MM.1S (cell line): Measurements from ENCODE around the gene NR1I3.

Experiments
- DNase-seq: peaks from one replicate; pipeline ENCODE4 v3.0.0-alpha.2; 2015
- H2AFZ ChIP-seq: fragments of 300-600 bp; sonication (generic); 2 replicates; pipeline ENCODE4 v1.6.0; 2016; ENCODE audit warnings: antibody characterized with exemption, low read length
- H3F3A ChIP-seq: fragments of 300-600 bp; sonication (generic); 2 replicates; pipeline ENCODE4 v1.6.1; 2016; ENCODE audit warnings: mild to moderate bottlenecking, antibody characterized with exemption, low read length, moderate library complexity, mixed read lengths; ENCODE audit not compliant: insufficient read depth
- H3K27ac ChIP-seq: fragments of 300-600 bp; sonication (generic); 2 replicates; pipeline ENCODE4 v1.5.1; 2016; ENCODE audit warnings: mild to moderate bottlenecking, low read length
- H3K27me3 ChIP-seq: fragments of 300-600 bp; sonication (generic); replicated peaks from 2 replicates; pipeline ENCODE4 v1.6.0; 2016; ENCODE audit warnings: low read length; ENCODE audit not compliant: insufficient read depth
- H3K36me3 ChIP-seq: fragments of 300-600 bp; sonication (generic); replicated peaks from 2 replicates; pipeline ENCODE4 v1.6.1; 2016; ENCODE audit warnings: mild to moderate bottlenecking, low read length, mixed read lengths; ENCODE audit not compliant: insufficient read depth
- H3K4me1 ChIP-seq: fragments of 300-600 bp; sonication (generic); 2 replicates; pipeline ENCODE4 v1.6.1; 2016; ENCODE audit warnings: low read length, mixed read lengths
- H3K4me2 ChIP-seq: fragments of 300-600 bp; sonication (generic); 2 replicates; pipeline ENCODE4 v1.6.0; 2016; ENCODE audit warnings: low read depth, low read length
- H3K4me3 ChIP-seq: fragments of 300-600 bp; sonication (generic); 2 replicates; pipeline ENCODE4 v1.5.1; 2016; ENCODE audit warnings: low read length, mixed read lengths
- H3K79me2 ChIP-seq: fragments of 300-600 bp; sonication (generic); 2 replicates; pipeline ENCODE4 v1.6.1; 2016; ENCODE audit warnings: mixed run types, low read length, mixed read lengths
- H3K9ac ChIP-seq: fragments of 300-600 bp; sonication (generic); 2 replicates; pipeline ENCODE4 v1.6.1; 2016; ENCODE audit warnings: low read length, mixed read lengths
- H3K9me2 ChIP-seq: fragments of 300-600 bp; sonication (generic); replicated peaks from 2 replicates; pipeline ENCODE4 v1.6.1; 2016; ENCODE audit warnings: mild to moderate bottlenecking, low read length, mixed read lengths; ENCODE audit not compliant: insufficient read depth
- H3K9me3 ChIP-seq: fragments of 300-600 bp; sonication (generic); replicated peaks from 2 replicates; pipeline ENCODE4 v1.6.1; 2016; ENCODE audit warnings: mild to moderate bottlenecking, low read length, mixed read lengths; ENCODE audit not compliant: insufficient read depth
- H4K20me1 ChIP-seq: fragments of 300-600 bp; sonication (generic); 2 replicates; pipeline ENCODE4 v1.6.1; 2016; ENCODE audit warnings: mild to moderate bottlenecking, low read length, moderate library complexity, mixed read lengths; ENCODE audit not compliant: insufficient read depth
- CTCF ChIP-seq: fragments of 300-600 bp; sonication (generic); IDR thresholded peaks from 2 replicates; pipeline ENCODE4 v1.5.1; 2016; ENCODE audit warnings: antibody characterized with exemption, low read length, mixed read lengths
- EZH2 ChIP-seq: fragments of 300-600 bp; sonication (generic); optimal IDR thresholded peaks from 2 replicates; pipeline ENCODE3; 2017; ENCODE audit warnings: low read depth, mild to moderate bottlenecking, antibody characterized with exemption, low read length, mixed read lengths
- EZH2phosphoT487 ChIP-seq: fragments of 300-600 bp; sonication (generic); IDR thresholded peaks from 2 replicates; pipeline ENCODE4 v1.6.1; 2018; ENCODE audit warnings: antibody characterized with exemption, low read length

Gene NR1I3

GRCh38 chr1:161233102-161233501, 4.9 kb downstream of the NR1I3 start:
- DNase-seq = no peak
- Histone ChIP-seq H3K9ac (no peak overlapping the region), H3K9me3 (no peaks in the 10 kb centered on the region), H4K20me1 (no peaks in the 10 kb centered on the region), H3K79me2 (peaks cover 6% of the 10 kb centered on the region; the same call in 1 of the 2 replicates), H3F3A (no peaks in the 10 kb centered on the region), H3K4me2 (no peak overlapping the region), H3K4me1 (peaks cover under 1% of the 10 kb centered on the region; the same call in 1 of the 2 replicates), H3K4me3 (no peak overlapping the region), H3K27me3 (no peaks in the 10 kb centered on the region), H3K9me2 (no peaks in the 10 kb centered on the region), H2AFZ (no peak overlapping the region), H3K36me3 (0 out of 2 replicates have a peak, but pooled peaks cover 5% of the 10 kb centered on the region), H3K27ac (no peak overlapping the region)
- TF ChIP-seq EZH2 = no peak
- TF ChIP-seq EZH2phosphoT487 = no peak
- TF ChIP-seq CTCF = no peak

- Histone ChIP-seq H3K4me2 (no peak overlapping the region), H2AFZ (no peak overlapping the region), H3K4me3 (no peak overlapping the region), H3K36me3 (0 out of 2 replicates have a peak, but pooled peaks cover 5% of the 10 kb centered on the region), H3K9ac (no peak overlapping the region), H3K9me3 (no peaks in the 10 kb centered on the region), H3K79me2 (peaks cover 27% of the 10 kb centered on the region), H3K27me3 (no peaks in the 10 kb centered on the region), H3F3A (peaks cover 11% of the 10 kb centered on the region), H3K27ac (no peak overlapping the region), H4K20me1 (no peaks in the 10 kb centered on the region), H3K9me2 (no peaks in the 10 kb centered on the region), H3K4me1 (peaks cover 13% of the 10 kb centered on the region)
- no peak for DNase-seq
- no peak for TF ChIP-seq EZH2phosphoT487
- no peak for TF ChIP-seq EZH2
- TF ChIP-seq CTCF = no peak
Observed at GRCh38 chr1:161230762-161231161, 7.2 kb downstream of the NR1I3 start.

- Histone ChIP-seq H3K27ac (no peak overlapping the region), H4K20me1 (no peaks in the 10 kb centered on the region), H3K9ac (no peak overlapping the region), H3K9me2 (no peaks in the 10 kb centered on the region), H3K36me3 (0 out of 2 replicates have a peak, but pooled peaks cover 5% of the 10 kb centered on the region), H2AFZ (no peak overlapping the region), H3K79me2 (peaks cover 27% of the 10 kb centered on the region), H3K4me2 (no peak overlapping the region), H3K27me3 (no peaks in the 10 kb centered on the region), H3K4me1 (peaks cover 19% of the 10 kb centered on the region), H3K9me3 (no peaks in the 10 kb centered on the region), H3F3A (peaks cover 16% of the 10 kb centered on the region), H3K4me3 (no peak overlapping the region)
- no peak for DNase-seq
- TF ChIP-seq EZH2 = no peak
- peak; percentile 27 for TF ChIP-seq CTCF
Observed at GRCh38 chr1:161229896-161230295, 8.1 kb downstream of the NR1I3 start.
